ENCODE data around the gene C1orf210. TPM values are rescaled to one million over a fixed set of nuclear protein-coding genes. Genes with fewer than 3 reads are reported as not detected.
A peak's percentile ranks its signal among the peaks of the same experiment; 100 is the strongest.

The C1orf210 gene
- not detected for total RNA-seq
- long read RNA-seq, donor 1, result 0 reads
- long read RNA-seq, donor 2, result 0 reads

DNA sequence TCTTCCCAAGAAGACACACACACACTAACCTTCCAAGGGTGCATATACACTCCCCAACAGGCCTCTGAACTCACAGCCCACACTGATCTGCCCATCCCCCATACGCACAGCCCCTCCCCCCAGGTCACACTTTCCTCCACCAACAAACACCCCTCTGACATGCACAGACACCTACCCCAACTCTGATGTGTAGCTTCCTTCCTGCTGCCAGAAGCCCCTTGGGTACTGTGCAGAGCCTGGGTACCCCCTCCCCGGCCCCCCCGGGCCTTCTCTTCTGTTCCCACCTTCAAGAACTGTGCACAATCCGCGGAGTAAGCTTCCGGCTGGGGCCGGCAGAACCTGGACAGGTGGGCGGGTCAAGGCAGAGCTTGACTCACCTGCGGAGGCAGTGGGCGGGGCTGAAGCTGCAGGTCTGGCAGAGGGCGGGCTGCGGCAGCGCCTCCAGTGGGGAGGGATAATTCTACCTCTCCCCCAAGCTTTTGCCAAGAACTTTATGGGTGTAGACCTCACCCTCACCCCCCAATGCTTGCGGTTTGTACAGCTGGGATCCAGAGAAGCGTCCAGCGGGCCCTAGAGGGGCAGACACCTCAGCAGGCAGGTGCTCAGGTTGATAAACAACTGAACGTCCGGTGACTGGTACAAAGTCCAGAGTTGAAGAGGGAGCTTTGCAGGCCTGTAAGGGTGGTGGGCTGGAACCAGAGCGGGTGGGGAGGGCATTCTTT lies at the start of gene C1orf210:
C1orf210 (minus strand) TSS at position 313 of the 722 bp plus-strand sequence. CDS start 2,311 bp downstream, outside the sequence.
- intact Hi-C loops (cut with DNase I), result no loop called here
- peak; percentile 74 for DNase-seq (ENCODE audit: low spot score)

- intact Hi-C loops (cut with DNase I), result no loop called here
- peak; percentile 34 for DNase-seq (ENCODE audit: low spot score)
These were observed 49.2 kb upstream of the C1orf210 start for GRCh38 chr1:43334453-43335205.

- intact Hi-C loops (cut with DNase I), result no loop called here
- no peak for DNase-seq (ENCODE audit: low spot score)
These were observed 46.3 kb upstream of the C1orf210 start for GRCh38 chr1:43331688-43332087.

DNA sequence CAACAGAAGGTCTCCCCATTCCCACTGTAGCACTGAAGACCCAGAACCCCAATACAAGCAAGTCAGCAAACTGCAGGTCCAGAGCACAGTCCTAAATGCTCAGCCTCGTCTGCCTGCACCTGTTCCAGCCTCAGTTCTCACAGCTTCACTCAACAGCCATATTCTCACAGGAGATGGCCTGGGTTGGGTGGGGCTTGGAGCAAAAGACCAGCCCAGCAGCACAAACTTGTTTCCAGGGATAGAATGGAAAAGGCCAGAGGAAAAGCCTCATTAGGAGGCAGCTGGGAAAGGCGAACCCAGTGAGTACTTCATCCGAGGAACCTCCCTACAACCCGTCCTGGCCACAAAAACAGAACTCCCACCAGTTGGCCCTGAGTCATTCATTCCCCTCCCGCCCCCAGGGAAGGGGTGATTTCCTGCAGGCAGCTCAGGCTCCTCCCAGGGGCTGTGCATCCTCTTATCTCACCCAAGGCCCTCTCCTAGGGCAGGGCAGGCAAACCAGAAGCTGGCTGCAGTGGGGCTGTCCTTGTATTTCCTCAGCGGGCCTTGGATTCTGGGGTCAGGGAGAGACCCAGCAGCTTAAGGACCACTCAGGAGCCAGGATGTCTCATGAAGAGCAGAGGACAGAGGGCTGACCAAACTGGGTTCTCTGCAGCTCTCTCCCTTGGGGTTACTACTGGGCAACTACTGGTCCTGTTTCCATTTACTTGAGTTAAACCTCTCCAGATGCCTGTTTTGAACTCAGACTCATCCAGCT lies 44.8 kb upstream of the C1orf210 start:
- peak; percentile 92 for DNase-seq (ENCODE audit: low spot score)
- intact Hi-C loops (cut with DNase I), result loop anchor here in 1 of 2 donors (5.0 kb wide), 1 partner anchor 53 kb away; no protein-coding TSS in a partner anchor

- DNase-seq (ENCODE audit: low spot score), result no peak
- intact Hi-C loops (cut with DNase I), result loop anchor here in 1 of 2 donors (5.0 kb wide), 1 partner anchor 50 kb away; no protein-coding TSS in a partner anchor
These were observed 42.3 kb upstream of the C1orf210 start for GRCh38 chr1:43327549-43328292.

GRCh38 chr1:43325381-43325780 lies 40.0 kb upstream of the C1orf210 start:
- DNase-seq (ENCODE audit: low spot score), result no peak
- intact Hi-C loops (cut with DNase I), result loop anchor here in 1 of 2 donors (5.0 kb wide), 1 partner anchor 48 kb away; no protein-coding TSS in a partner anchor

DNA sequence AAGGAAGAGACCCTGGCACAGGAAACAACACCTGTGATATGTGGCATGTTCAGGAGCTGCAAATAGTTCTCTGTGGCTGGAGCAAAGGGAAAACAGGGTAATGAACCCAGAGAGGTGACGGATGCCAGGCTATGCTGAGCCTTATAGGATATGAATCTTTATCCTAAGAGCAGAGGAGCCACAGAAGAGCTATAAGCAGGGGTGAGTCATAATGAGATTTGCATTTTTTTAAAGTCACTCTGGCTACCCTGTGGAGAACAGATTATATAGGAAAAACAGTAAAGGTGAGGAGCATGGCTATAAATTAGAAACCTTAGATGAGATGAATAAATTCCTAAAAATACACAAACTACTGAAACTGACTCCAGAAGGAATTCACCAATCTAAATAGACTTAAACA lies 39.4 kb upstream of the C1orf210 start:
- intact Hi-C loops (cut with DNase I), result loop anchor here in 1 of 2 donors (5.0 kb wide), 1 partner anchor 48 kb away; no protein-coding TSS in a partner anchor
- DNase-seq (ENCODE audit: low spot score), result no peak

- intact Hi-C loops (cut with DNase I), result no loop called here
These were observed 37.1 kb upstream of the C1orf210 start for GRCh38 chr1:43322506-43322905.

DNA sequence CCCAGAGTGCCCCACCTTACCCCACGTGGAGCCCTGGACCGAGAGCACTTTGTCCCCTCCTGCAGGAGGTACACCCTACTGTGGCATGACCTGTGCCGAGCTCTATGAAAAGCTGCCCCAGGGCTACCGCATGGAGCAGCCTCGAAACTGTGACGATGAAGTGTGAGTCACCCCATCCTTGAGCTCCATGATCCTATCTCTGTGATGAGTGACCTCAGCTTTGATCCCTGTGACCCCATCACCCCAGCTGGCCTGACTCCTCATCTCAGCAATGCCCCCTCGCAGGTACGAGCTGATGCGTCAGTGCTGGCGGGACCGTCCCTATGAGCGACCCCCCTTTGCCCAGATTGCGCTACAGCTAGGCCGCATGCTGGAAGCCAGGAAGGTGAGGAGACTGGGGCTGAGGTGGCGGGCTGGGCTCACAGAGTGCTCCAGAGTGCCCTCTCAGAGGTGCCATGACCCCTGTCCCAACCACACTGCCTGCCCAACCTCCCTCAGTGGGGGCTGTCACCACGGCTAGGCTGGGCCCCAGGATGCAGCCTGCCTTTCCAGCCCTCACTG lies 36.0 kb upstream of the C1orf210 start:
- intact Hi-C loops (cut with DNase I), result no loop called here
- DNase-seq (ENCODE audit: low spot score), result peak; percentile 62

More at GRCh38 chr1:43322506-43322905, 37.1 kb upstream of the C1orf210 start:
- DNase-seq (ENCODE audit: low spot score), result peak; percentile 69

GRCh38 chr1:43319766-43320165 lies 34.4 kb upstream of the C1orf210 start:
- DNase-seq (ENCODE audit: low spot score), result peak; percentile 45
- intact Hi-C loops (cut with DNase I), result no loop called here

GRCh38 chr1:43319288-43319687 lies 33.9 kb upstream of the C1orf210 start:
- DNase-seq (ENCODE audit: low spot score), result peak; percentile 68
- intact Hi-C loops (cut with DNase I), result no loop called here

- intact Hi-C loops (cut with DNase I), result no loop called here
- peak; percentile 57 for DNase-seq (ENCODE audit: low spot score)
These were observed 33.5 kb upstream of the C1orf210 start for GRCh38 chr1:43318831-43319230.

DNA sequence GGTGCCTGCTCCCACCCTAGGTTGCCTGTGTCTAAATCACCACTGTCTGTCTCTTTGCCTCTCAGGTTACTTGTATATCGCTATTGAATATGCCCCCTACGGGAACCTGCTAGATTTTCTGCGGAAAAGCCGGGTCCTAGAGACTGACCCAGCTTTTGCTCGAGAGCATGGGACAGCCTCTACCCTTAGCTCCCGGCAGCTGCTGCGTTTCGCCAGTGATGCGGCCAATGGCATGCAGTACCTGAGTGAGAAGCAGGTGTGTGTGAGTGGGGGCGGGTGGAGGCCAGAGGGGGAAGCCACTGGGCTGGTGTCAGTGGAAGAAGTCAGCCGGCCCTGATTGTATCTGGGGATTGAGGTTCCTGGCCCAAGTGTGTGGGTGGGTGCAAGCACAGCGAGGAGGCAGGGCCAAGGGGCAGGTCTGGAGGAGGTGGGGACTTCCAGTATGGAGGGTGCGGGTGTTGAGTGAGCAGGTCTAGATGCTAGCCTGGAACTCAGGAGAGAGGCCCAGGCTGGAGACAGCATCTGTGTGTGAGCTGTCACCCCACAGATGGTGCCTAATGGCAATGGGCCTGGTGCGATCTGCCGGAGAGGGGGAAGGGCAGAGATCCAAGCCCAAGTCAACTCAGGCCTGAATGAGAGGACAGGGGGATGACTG lies 32.6 kb upstream of the C1orf210 start:
- intact Hi-C loops (cut with DNase I), result no loop called here
- DNase-seq (ENCODE audit: low spot score), result peak; percentile 60

DNA sequence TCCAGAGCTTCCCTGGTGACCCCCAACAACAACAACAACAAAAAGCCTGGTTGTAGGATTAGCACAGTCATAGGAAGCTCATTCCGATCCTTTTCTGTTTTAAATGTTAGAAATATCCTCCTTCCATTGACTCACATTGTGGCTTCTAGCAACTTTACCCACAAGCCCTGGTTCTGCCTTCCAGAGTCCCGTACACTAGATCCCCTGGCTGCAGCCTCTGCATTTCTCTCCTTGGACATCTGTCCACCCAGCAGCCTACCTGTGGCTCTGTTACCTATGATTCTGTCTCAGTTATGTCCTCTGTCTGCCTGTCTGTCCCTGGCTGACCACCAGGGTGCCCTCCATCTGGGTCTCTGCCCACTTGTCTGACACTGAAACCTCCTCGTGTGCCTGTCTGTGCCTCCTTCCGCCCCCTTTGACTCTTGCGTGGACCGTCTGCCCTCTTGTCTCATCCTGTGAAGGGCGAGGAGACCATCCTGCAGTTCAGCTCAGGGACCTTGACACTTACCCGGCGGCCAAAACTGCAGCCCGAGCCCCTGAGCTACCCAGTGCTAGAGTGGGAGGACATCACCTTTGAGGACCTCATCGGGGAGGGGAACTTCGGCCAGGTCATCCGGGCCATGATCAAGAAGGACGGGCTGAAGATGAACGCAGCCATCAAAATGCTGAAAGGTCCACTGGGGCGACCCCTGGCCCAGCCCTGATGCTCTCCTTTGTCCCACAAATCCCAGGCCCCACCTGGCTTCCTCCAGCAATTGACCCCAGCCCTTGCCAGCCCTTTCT lies 31.5 kb upstream of the C1orf210 start:
- peak; percentile 31 for DNase-seq (ENCODE audit: low spot score)
- intact Hi-C loops (cut with DNase I), result no loop called here

GRCh38 chr1:43315963-43316737 lies 30.8 kb upstream of the C1orf210 start:
- intact Hi-C loops (cut with DNase I), result no loop called here
- peak; percentile 69 for DNase-seq (ENCODE audit: low spot score)

GRCh38 chr1:43315481-43315880 lies 30.1 kb upstream of the C1orf210 start:
- peak; percentile 5 for DNase-seq (ENCODE audit: low spot score)
- intact Hi-C loops (cut with DNase I), result no loop called here

- intact Hi-C loops (cut with DNase I), result no loop called here
- peak; percentile 29 for DNase-seq (ENCODE audit: low spot score)
These were observed 28.9 kb upstream of the C1orf210 start for GRCh38 chr1:43314233-43314632.

All from posterior vena cava (tissue), 2 donors.